BLaER1 treated with 17β-estradiol and CSF1 and Interleukin-3, amounts not matched to agents 10 nM and 100 nM (cell line): ENCODE results near the gene EXOC6B.
"Not testable (repeated sequence)": the region's sequence is repeated elsewhere in the genome, so short reads cannot be mapped to it uniquely, and the experiment has no call there.

Source experiments
- H3K27ac ChIP-seq, 11 experiments: shearing (Covaris generic); formaldehyde crosslinking; 2 replicates each; pipeline ENCODE4 v1.8.1; 2022
- H3K27me3 ChIP-seq, 11 experiments: shearing (Covaris generic); formaldehyde crosslinking; 2 replicates each; pipeline ENCODE4 v1.8.1; 2022
- H3K36me3 ChIP-seq, 11 experiments: shearing (Covaris generic); formaldehyde crosslinking; 2 replicates each; pipeline ENCODE4 v1.8.1; 2022
- H3K4me1 ChIP-seq, 10 experiments: shearing (Covaris generic); formaldehyde crosslinking; 2 replicates each; pipeline ENCODE4 v1.8.1; 2022
- H3K4me2 ChIP-seq, 11 experiments: shearing (Covaris generic); formaldehyde crosslinking; 2 replicates each; pipeline ENCODE4 v1.8.1; 2022
- H3K4me3 ChIP-seq, 10 experiments: shearing (Covaris generic); formaldehyde crosslinking; 2 replicates each; pipeline ENCODE4 v1.8.1; 2022
- H3K9ac ChIP-seq, 11 experiments: shearing (Covaris generic); formaldehyde crosslinking; 2 replicates each; pipeline ENCODE4 v1.8.1; 2022
- H3K9me3 ChIP-seq, 11 experiments: shearing (Covaris generic); formaldehyde crosslinking; replicated peaks in 1 of 11; 2 replicates each; pipeline ENCODE4 v1.8.1; 2022
- H4K20me1 ChIP-seq, 11 experiments: shearing (Covaris generic); formaldehyde crosslinking; 2 replicates each; pipeline ENCODE4 v1.8.1; 2022
- Cebpa-rat ChIP-seq, 11 experiments: shearing (Covaris generic); IDR thresholded peaks; 2 replicates each; pipeline ENCODE4 v1.8.1; 2022

EXOC6B gene

DNA sequence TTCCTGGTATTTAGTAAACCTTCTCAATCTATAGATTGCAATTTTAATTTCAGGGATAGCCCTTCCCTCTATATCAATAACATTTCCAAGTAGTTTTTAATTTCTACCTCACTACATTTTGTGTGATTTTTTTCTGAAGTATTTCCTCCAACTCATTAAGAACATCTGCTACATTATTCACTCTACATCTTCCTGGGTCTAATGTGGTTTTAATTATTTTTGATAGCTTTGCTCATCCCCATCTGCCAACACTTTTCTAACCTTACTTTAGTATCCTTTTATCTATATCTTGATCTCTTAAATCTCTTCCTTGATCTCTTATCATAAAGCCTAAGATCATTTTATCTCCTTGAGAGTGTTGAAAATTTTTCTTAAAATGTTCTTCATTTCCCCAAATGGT, 399.8 kb downstream of the EXOC6B start:
- no peak overlapping the region for H3K27ac ChIP-seq
- H3K4me1 ChIP-seq = no peaks in the 10 kb centered on the region
- H4K20me1 ChIP-seq = no peaks in the 10 kb centered on the region
- no peak overlapping the region for H3K9ac ChIP-seq
- no peaks in the 10 kb centered on the region; a peak in 1 of 22 replicates for H3K36me3 ChIP-seq
- H3K9me3 ChIP-seq = peaks cover 12 to 16% (median 14%) of the 10 kb centered on the region in 11 experiments; a peak in 20 of 22 replicates
- no peaks in the 10 kb centered on the region for H3K27me3 ChIP-seq
- no peak for TF ChIP-seq Cebpa-rat (IDR thresholded peaks at IDR 0.05)
- H3K4me2 ChIP-seq = no peak overlapping the region
- no peak overlapping the region for H3K4me3 ChIP-seq

DNA sequence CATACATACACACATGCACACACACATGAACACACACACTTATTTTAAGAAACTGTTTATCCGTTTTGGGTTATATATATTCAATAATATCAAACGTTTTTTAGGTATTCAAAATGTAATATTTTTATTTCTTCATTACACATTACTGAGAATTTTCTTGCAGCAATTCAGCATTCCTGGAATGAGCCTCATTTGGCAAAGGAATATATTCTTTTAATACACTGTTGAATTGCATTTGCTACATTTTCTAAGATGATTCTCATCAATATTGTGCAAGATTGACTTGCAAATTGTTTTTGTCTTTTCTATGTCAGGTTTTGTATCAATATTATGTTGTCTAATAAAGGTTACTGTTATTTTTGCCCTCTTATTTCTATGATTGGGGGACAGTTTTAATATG, 402.1 kb downstream of the EXOC6B start:
- H3K4me1 ChIP-seq = no peaks in the 10 kb centered on the region
- H4K20me1 ChIP-seq = no peaks in the 10 kb centered on the region
- peaks cover 13 to 32% (median 21%) of the 10 kb centered on the region in 11 experiments; a peak in 21 of 22 replicates for H3K9me3 ChIP-seq
- no peak overlapping the region for H3K27ac ChIP-seq
- H3K4me2 ChIP-seq = no peak overlapping the region
- no peak for TF ChIP-seq Cebpa-rat (IDR thresholded peaks at IDR 0.05)
- no peak overlapping the region for H3K4me3 ChIP-seq
- no peak overlapping the region for H3K9ac ChIP-seq
- no peaks in the 10 kb centered on the region for H3K27me3 ChIP-seq
- H3K36me3 ChIP-seq = no peaks in the 10 kb centered on the region; a peak in 1 of 22 replicates

DNA sequence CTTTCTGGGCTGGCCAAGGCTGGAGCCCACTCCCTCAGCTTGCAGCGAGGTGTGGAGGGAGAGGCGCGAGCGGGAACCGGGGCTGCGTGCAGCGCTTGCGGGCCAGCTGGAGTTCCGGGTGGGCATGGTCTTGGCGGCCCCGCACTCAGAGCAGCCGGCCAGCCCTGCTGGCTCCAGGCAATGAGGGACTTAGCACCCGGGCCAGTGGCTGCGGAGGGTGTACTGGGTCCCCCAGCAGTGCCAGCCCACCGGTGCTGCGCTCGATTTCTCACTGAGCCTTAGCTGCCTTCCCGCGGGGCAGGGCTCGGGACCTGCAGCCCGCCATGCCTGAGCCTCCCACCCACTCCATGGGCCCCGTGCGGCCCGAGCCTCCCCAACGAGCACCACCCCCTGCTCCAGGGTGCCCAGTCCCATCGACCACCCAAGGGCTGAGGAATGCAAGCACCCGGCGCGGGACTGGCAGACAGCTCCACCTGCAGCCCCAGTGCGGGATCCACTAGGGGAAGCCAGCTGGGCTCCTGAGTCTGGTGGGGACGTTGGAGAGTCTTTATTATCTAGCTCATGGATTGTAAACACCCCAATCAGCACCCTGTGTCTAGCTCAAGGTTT, 404.0 kb downstream of the EXOC6B start:
- not testable (repeated sequence) for H4K20me1 ChIP-seq, H3K4me2 ChIP-seq, H3K27ac ChIP-seq, H3K27me3 ChIP-seq, H3K9ac ChIP-seq, H3K4me3 ChIP-seq, H3K36me3 ChIP-seq, H3K4me1 ChIP-seq
- peaks cover 13 to 32% (median 21%) of the 10 kb centered on the region in 11 experiments; a peak in 21 of 22 replicates for H3K9me3 ChIP-seq

DNA sequence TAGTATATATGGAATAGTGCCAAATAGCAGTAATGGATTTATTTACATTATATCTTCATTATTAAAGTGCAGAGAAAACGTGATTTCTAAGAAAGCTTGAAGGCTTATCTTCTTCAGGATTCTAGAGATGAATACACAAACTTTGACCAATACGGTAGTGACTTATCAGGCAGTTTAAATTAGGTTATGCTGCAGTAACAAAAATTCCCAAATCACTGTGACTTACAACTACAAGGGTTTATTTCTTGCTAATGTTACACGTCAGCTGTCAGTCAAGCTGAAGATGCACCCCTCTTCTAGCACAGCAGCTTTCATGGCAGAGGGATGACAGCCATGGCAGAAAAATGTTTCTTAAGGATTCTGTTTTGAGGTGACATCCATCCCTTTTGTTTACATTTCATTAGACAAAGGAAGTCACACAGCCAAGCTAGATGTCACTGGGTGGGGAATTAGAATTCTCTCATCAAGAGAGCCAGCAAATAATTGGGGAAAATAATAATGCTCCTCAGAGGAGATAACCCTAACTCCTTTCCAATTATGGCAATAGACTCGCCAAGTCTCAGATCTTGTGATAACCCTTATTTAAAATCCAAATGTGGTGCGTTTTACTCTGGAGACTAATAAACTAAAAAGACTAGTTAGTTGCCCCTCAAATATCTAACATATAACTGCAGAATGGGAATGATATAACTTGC, 409.9 kb downstream of the EXOC6B start:
- Histone ChIP-seq H3K4me3 (no peak overlapping the region), H3K9ac (no peak overlapping the region), H3K36me3 (no peaks in the 10 kb centered on the region), H4K20me1 (no peaks in the 10 kb centered on the region), H3K9me3 (peaks cover 0 to 15% (median 8%) of the 10 kb centered on the region in 11 experiments; a peak in 10 of 22 replicates), H3K4me1 (no peaks in the 10 kb centered on the region), H3K27ac (no peak overlapping the region), H3K4me2 (no peak overlapping the region), H3K27me3 (no peaks in the 10 kb centered on the region)
- no peak for TF ChIP-seq Cebpa-rat (IDR thresholded peaks at IDR 0.05)

DNA sequence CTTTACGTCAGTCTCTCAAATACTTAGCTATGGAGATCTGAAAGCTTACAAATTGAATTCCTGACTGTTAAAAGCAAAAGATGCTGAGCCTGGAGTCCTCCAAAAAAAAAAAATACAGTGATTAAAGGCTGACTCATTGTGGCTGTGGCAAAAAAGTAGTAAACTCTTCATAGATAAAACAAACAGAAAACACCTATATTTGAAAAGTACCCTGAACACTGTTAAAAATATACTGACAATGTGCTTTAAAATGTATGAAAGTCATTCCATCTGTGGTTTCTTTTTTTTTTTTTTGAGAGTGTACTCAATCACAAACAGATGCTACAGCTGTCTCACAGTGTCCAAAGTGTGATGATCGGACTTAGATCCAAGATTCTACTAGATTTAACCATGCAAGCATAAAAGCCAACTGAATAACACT, 410.6 kb downstream of the EXOC6B start:
- no peaks in the 10 kb centered on the region for H3K36me3 ChIP-seq
- no peak overlapping the region for H3K4me3 ChIP-seq
- H3K4me1 ChIP-seq = no peaks in the 10 kb centered on the region
- H3K27ac ChIP-seq = no peak overlapping the region
- H3K9me3 ChIP-seq = peaks cover 0 to 11% (median 6%) of the 10 kb centered on the region in 11 experiments; a peak in 7 of 22 replicates
- H3K27me3 ChIP-seq = no peaks in the 10 kb centered on the region
- H4K20me1 ChIP-seq = no peaks in the 10 kb centered on the region
- TF ChIP-seq Cebpa-rat (IDR thresholded peaks at IDR 0.05) = no peak
- H3K9ac ChIP-seq = no peak overlapping the region
- no peak overlapping the region for H3K4me2 ChIP-seq

DNA sequence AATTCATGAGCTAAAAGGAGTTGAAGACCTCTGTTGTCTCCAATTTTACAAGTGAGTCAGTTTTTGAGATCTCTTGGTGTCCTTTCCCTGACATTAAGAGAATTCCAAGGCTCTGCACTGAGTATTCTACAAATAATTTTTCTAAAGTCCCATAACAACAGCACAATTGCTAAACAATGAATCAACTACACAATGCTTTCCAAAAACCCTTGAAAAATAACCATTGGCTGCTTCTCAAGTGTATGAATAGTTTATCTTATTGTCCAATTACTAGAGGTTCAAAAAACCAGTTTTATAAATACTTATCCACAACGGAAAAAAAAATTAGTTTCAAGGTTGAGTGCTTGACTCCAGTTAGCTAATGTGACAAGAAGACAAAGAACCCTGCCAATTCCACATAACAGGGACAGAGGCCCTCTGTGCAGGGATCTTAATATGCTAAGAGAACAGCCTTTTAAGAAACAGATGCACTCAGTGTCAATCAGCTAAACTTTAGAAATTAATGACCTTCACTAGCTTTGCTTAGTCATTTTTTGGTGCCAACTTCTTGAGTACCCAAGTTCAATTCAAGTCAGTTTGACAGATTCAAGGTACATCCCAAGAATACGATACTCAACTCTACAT, 411.6 kb downstream of the EXOC6B start:
- no peaks in the 10 kb centered on the region for H3K36me3 ChIP-seq
- H3K27ac ChIP-seq = no peak overlapping the region
- peaks cover 0 to under 1% (median 0%) of the 10 kb centered on the region in 11 experiments; a peak in 1 of 22 replicates for H3K9me3 ChIP-seq
- TF ChIP-seq Cebpa-rat (IDR thresholded peaks at IDR 0.05) = no peak
- no peaks in the 10 kb centered on the region for H3K27me3 ChIP-seq
- H3K4me2 ChIP-seq = no peak overlapping the region
- no peak overlapping the region for H3K4me3 ChIP-seq
- no peaks in the 10 kb centered on the region for H4K20me1 ChIP-seq
- no peaks in the 10 kb centered on the region for H3K4me1 ChIP-seq
- H3K9ac ChIP-seq = no peak overlapping the region

DNA sequence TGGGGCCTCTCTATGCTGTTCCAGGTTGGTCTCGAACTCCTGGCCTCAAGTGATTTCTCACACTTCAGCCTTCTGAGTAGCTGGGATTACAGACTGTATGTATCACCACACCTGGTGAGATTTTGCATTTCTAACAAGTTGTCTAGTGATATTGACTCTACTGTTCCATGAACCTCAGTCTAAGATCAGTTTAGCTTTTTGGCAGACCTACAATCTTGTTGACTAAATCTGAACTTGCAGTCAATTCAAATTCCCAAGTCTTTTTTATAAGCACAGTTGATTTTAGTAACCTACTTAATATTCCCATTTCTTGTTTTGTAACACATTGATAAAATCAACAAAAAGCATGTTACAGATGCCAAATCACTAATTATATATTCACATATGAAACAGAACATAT, 412.1 kb downstream of the EXOC6B start:
- Histone ChIP-seq H3K9me3 (no peaks in the 10 kb centered on the region), H3K4me3 (no peak overlapping the region), H4K20me1 (no peaks in the 10 kb centered on the region), H3K27ac (no peak overlapping the region), H3K4me1 (no peaks in the 10 kb centered on the region), H3K9ac (no peak overlapping the region), H3K4me2 (no peak overlapping the region), H3K36me3 (no peaks in the 10 kb centered on the region), H3K27me3 (no peaks in the 10 kb centered on the region)
- no peak for TF ChIP-seq Cebpa-rat (IDR thresholded peaks at IDR 0.05)

DNA sequence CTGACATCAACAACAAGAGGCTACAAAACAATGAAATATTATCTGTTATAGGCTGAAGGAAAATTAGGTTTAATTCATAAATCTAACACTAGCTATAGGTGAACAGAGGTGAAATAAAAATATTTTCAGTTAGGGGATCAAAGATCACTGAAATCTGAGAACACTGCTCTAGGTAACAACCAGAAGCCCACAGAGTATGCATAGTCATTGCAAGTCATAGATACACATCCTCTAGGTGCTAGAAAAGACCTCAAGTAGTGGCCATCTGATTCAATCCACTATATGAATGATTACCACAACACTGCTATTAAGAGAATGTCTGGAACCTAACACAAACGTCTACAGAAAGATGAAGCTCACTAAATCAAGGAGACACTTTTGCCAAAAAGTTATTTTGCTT, 413.6 kb downstream of the EXOC6B start:
- Histone ChIP-seq H3K36me3 (no peaks in the 10 kb centered on the region), H3K4me2 (no peak overlapping the region), H3K9me3 (no peaks in the 10 kb centered on the region), H3K4me1 (no peaks in the 10 kb centered on the region), H4K20me1 (no peaks in the 10 kb centered on the region), H3K27me3 (no peaks in the 10 kb centered on the region), H3K27ac (no peak overlapping the region), H3K4me3 (no peak overlapping the region), H3K9ac (no peak overlapping the region)
- TF ChIP-seq Cebpa-rat (IDR thresholded peaks at IDR 0.05) = no peak

DNA sequence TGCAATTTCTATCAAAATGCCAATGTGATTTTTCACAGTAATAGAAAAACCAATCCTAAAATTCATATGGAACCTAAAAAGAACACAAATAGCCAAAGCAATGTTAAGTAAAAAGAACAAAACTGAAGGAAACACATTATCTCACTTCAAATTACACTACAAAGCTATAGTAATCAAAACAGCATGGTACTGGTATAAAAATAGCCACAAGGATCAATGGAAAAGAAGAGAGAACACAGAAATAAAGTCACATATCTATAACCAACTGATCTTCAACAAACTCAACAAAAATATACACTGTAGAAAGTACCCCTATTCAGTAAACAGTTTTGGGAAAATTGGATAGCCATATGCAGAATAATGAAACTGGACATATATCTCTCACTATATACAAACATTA, 426.0 kb downstream of the EXOC6B start:
- Histone ChIP-seq H3K27ac (no peak overlapping the region), H3K9ac (no peak overlapping the region), H4K20me1 (no peaks in the 10 kb centered on the region), H3K4me3 (no peak overlapping the region), H3K9me3 (peaks cover 7 to 28% (median 16%) of the 10 kb centered on the region in 11 experiments; a peak in 19 of 22 replicates), H3K27me3 (no peaks in the 10 kb centered on the region), H3K36me3 (no peaks in the 10 kb centered on the region), H3K4me2 (no peak overlapping the region), H3K4me1 (no peaks in the 10 kb centered on the region)
- TF ChIP-seq Cebpa-rat (IDR thresholded peaks at IDR 0.05) = no peak
